H1 (cell line): ENCODE results near the gene NDUFA8. TPM values are rescaled to one million over a fixed set of nuclear protein-coding genes. Genes with fewer than 3 reads are reported as not detected.

ENCODE experiments used
- CTCF ChIA-PET: fragments of 300-600 bp; sonication (Branson Sonifier 250); formaldehyde crosslinking; loops from one replicate; lab custom pipeline; 2021; ENCODE audit not compliant: partially characterized antibody; lab: Charles Lee
- POLR2A ChIA-PET: fragments of 300-600 bp; sonication (Branson Sonifier 250); formaldehyde crosslinking; loops from one replicate; lab custom pipeline; 2021; ENCODE audit warnings: inconsistent platforms; ENCODE audit not compliant: partially characterized antibody; lab: Charles Lee
- DNase-seq, 2 experiments: peaks; one replicate each; pipeline versions ENCODE4 v3.0.0 to v3.0.0-alpha.2; 2010 to 2022; ENCODE audit warnings: low spot score in 2 of 2, low read depth in 1 of 2, mixed read lengths in 1 of 2
- FAIRE-seq: peaks from 2 replicates; lab custom pipeline; 2011; peaks lifted over from hg19 to GRCh38; lab: Jason Lieb, UNC
- H2AFZ ChIP-seq: 2 replicates; pipeline ENCODE4 v1.8.1; 2012; ENCODE audit warnings: low read length, inconsistent platforms
- H2AK5ac ChIP-seq: 2 replicates; pipeline ENCODE4 v1.6.1; 2013; ENCODE audit warnings: low read depth, low read length
- H2BK120ac ChIP-seq: replicated peaks from 2 replicates; pipeline ENCODE3; 2013; ENCODE audit warnings: low read depth, low read length, inconsistent platforms
- H2BK12ac ChIP-seq: 2 replicates; pipeline ENCODE4 v1.6.1; 2013; ENCODE audit warnings: low read depth, low read length
- H2BK15ac ChIP-seq: 2 replicates; pipeline ENCODE4 v1.6.1; 2013; ENCODE audit warnings: low read length
- H2BK20ac ChIP-seq: 2 replicates; pipeline ENCODE4 v1.6.1; 2013; ENCODE audit warnings: low read length
- H2BK5ac ChIP-seq: 2 replicates; pipeline ENCODE4 v1.6.1; 2013; ENCODE audit warnings: low read depth, low read length
- H3K14ac ChIP-seq: 2 replicates; pipeline ENCODE4 v1.6.1; 2013; ENCODE audit warnings: inconsistent platforms; ENCODE audit not compliant: insufficient read length
- H3K18ac ChIP-seq: 2 replicates; pipeline ENCODE4 v1.6.1; 2013; ENCODE audit warnings: low read length; ENCODE audit errors: extremely low read depth
- H3K23ac ChIP-seq: 2 replicates; pipeline ENCODE4 v1.6.1; 2013; ENCODE audit warnings: inconsistent platforms; ENCODE audit not compliant: insufficient read length
- H3K23me2 ChIP-seq: 2 replicates; pipeline ENCODE4 v1.6.1; 2013; ENCODE audit warnings: low read depth, low read length
- H3K27ac ChIP-seq: 2 replicates; pipeline ENCODE4 v1.6.1; 2011; ENCODE audit warnings: low read depth, low read length, inconsistent platforms
- H3K27me3 ChIP-seq, 4 experiments: replicated peaks in 1 of 4; 1 replicate in 1 of 4; 2 replicates in 3 of 4; pipeline versions ENCODE4 v1.6.1 to v1.8.1; 2011 to 2013; ENCODE audit warnings: low read length in 3 of 4, mild to moderate bottlenecking in 3 of 4, inconsistent platforms in 2 of 4, mixed read lengths in 2 of 4, moderate library complexity in 1 of 4; ENCODE audit not compliant: control insufficient read depth in 3 of 4, insufficient read depth in 3 of 4; ENCODE audit errors: extremely low read depth in 1 of 4
- H3K36me3 ChIP-seq, 4 experiments: 2 replicates each; pipeline versions ENCODE4 v1.6.1 to v1.8.1; 2011 to 2013; ENCODE audit warnings: mild to moderate bottlenecking in 4 of 4, low read length in 3 of 4, moderate library complexity in 2 of 4, control low read depth in 1 of 4, inconsistent platforms in 1 of 4; ENCODE audit not compliant: insufficient read depth in 4 of 4, control insufficient read depth in 2 of 4
- H3K4ac ChIP-seq: replicated peaks from 2 replicates; pipeline ENCODE3; 2013; ENCODE audit warnings: low read length, low read depth, mixed read lengths, inconsistent platforms; ENCODE audit not compliant: insufficient read length
- H3K4me1 ChIP-seq, 4 experiments: replicated peaks in 1 of 4; 1 replicate in 1 of 4; 2 replicates in 3 of 4; pipeline versions ENCODE4 v1.6.1 to v1.8.1; 2011 to 2013; ENCODE audit warnings: low read length in 3 of 4, inconsistent platforms in 2 of 4, mixed read lengths in 1 of 4; ENCODE audit not compliant: insufficient read depth in 4 of 4, control insufficient read depth in 3 of 4
- H3K4me2 ChIP-seq, 2 experiments: 2 replicates each; pipeline versions ENCODE4 v1.6.1 to v1.8.1; 2011 to 2013; ENCODE audit warnings: low read depth in 2 of 2, low read length in 2 of 2, control low read depth in 1 of 2, inconsistent platforms in 1 of 2, mild to moderate bottlenecking in 1 of 2; ENCODE audit not compliant: insufficient read depth in 1 of 2
- H3K4me3 ChIP-seq, 4 experiments: fragments of 200-600, 300-600 bp in 1 of 4; sonication (generic), shearing (Covaris generic), sonication (Bioruptor Twin) in 1 of 4; 2 replicates each; pipeline versions ENCODE4 v1.5.1 to v1.8.1; 2011 to 2016; ENCODE audit warnings: low read length in 4 of 4, low read depth in 3 of 4, control low read depth in 2 of 4, inconsistent platforms in 2 of 4, mild to moderate bottlenecking in 2 of 4, mixed read lengths in 1 of 4, moderate library complexity in 1 of 4; ENCODE audit not compliant: insufficient read depth in 2 of 4; ENCODE audit errors: extremely low read depth in 1 of 4
- H3K56ac ChIP-seq: replicated peaks from 2 replicates; pipeline ENCODE3; 2013; ENCODE audit warnings: low read depth, mild to moderate bottlenecking, mixed read lengths, low read length, inconsistent platforms; ENCODE audit not compliant: insufficient read length
- H3K79me1 ChIP-seq: 2 replicates; pipeline ENCODE4 v1.6.1; 2013; ENCODE audit warnings: low read depth, low read length, control low read depth
- H3K79me2 ChIP-seq, 2 experiments: 2 replicates each; pipeline versions ENCODE4 v1.6.1 to v1.8.1; 2012 to 2013; ENCODE audit warnings: low read length in 2 of 2, mild to moderate bottlenecking in 2 of 2, inconsistent platforms in 1 of 2; ENCODE audit not compliant: insufficient read depth in 2 of 2, control insufficient read depth in 1 of 2
- H3K9ac ChIP-seq, 4 experiments: replicated peaks in 1 of 4; 1 replicate in 1 of 4; 2 replicates in 3 of 4; pipeline versions ENCODE4 v1.6.1 to v1.8.1; 2011 to 2013; ENCODE audit warnings: low read depth in 3 of 4, low read length in 3 of 4, control low read depth in 2 of 4, mild to moderate bottlenecking in 2 of 4, moderate library complexity in 2 of 4, inconsistent platforms in 1 of 4; ENCODE audit errors: extremely low read depth in 1 of 4
- H3K9me3 ChIP-seq, 2 experiments: 2 replicates each; pipeline versions ENCODE4 v1.6.1 to v1.8.1; 2012 to 2013; ENCODE audit warnings: mild to moderate bottlenecking in 2 of 2, moderate library complexity in 2 of 2, control low read depth in 1 of 2, inconsistent platforms in 1 of 2, low read depth in 1 of 2, low read length in 1 of 2, mixed read lengths in 1 of 2; ENCODE audit not compliant: insufficient read depth in 2 of 2
- H4K20me1 ChIP-seq, 2 experiments: replicated peaks in 1 of 2; 2 replicates each; pipeline versions ENCODE3 to v1.8.1; 2011 to 2013; ENCODE audit warnings: inconsistent platforms in 2 of 2, low read length in 2 of 2, mild to moderate bottlenecking in 1 of 2; ENCODE audit not compliant: insufficient read depth in 2 of 2, control insufficient read depth in 1 of 2
- H4K5ac ChIP-seq: 2 replicates; pipeline ENCODE4 v1.6.1; 2013; ENCODE audit warnings: low read length, low read depth, mixed read lengths, inconsistent platforms; ENCODE audit not compliant: insufficient read length
- H4K8ac ChIP-seq: 2 replicates; pipeline ENCODE4 v1.8.0; 2013; ENCODE audit warnings: mild to moderate bottlenecking, moderate library complexity, low read length, inconsistent platforms; ENCODE audit not compliant: insufficient read depth; ENCODE audit errors: extremely low read depth
- H4K91ac ChIP-seq: replicated peaks from 2 replicates; pipeline ENCODE3; 2013; ENCODE audit warnings: low read length, mixed read lengths, inconsistent platforms; ENCODE audit not compliant: insufficient read length
- JUN ChIP-seq: IDR thresholded peaks from 2 replicates; pipeline ENCODE4 v1.6.1; 2011; ENCODE audit warnings: low read depth, mild to moderate bottlenecking, improper control_type of control experiment, low read length
- KDM1A ChIP-seq: fragments of 200-600, 300-600 bp; sonication (generic); IDR thresholded peaks from 2 replicates; pipeline ENCODE4 v1.7.1; 2016; ENCODE audit warnings: mild to moderate bottlenecking, low read length, borderline replicate concordance
- MAFK ChIP-seq: IDR thresholded peaks from 2 replicates; pipeline ENCODE4 v1.6.1; 2012; ENCODE audit warnings: low read depth, mild to moderate bottlenecking, improper control_type of control experiment, low read length
- POLR2AphosphoS5 ChIP-seq: IDR thresholded peaks from 2 replicates; pipeline ENCODE4 v1.6.1; 2011; ENCODE audit warnings: low read depth, low read length
- WGBS, 2 experiments: shearing (Covaris generic) in 1 of 2; methylation state at CpG; one replicate each; pipeline versions ENCODE4 v1.1.6 to v1.1.7; 2013 to 2015; ENCODE audit warnings: low lambda C conversion rate in 2 of 2, mixed read lengths in 2 of 2, inconsistent platforms in 1 of 2, low coverage in 1 of 2, missing lambda C conversion rate in 1 of 2; ENCODE audit not compliant: insufficient replicate concordance in 2 of 2, insufficient coverage in 1 of 2, insufficient read length in 1 of 2; ENCODE audit errors: extremely low coverage in 1 of 2, missing lambda C conversion rate in 1 of 2; 5-methylcytosine and 5-hydroxymethylcytosine counted together
- polyA plus RNA-seq, 7 experiments: library from polyadenylated mRNA; depleted of rRNA in 3 of 7; stranded (reverse) in 5 of 7; unstranded in 2 of 7; fragments of >200 nt in 5 of 7; fragments of 200-250 nt in 2 of 7; gene quantifications; 1 replicate in 5 of 7; 2 replicates in 1 of 7; 4 replicates in 1 of 7; pipeline versions ENCODE4 v1.2.1 to v1.2.3, GENCODE V29; 2011 to 2013; ENCODE audit warnings: missing spikeins in 2 of 7, mixed read lengths in 2 of 7
- total RNA-seq: library from RNA; stranded (reverse); fragmentation: NEBNext Ultra II Directional; extraction: Animal tissue kit (Norgen Biotek cat#: 25700); gene quantifications from 2 replicates; pipeline ENCODE4 v1.2.1, GENCODE V29; 2021

NDUFA8 gene
- total and polyA plus RNA-seq, 2 of the 8 experiments (the other 6 are each of a cell fraction or from before 2014, with no cell fraction given), result 61.0 to 73.8 TPM

DNA sequence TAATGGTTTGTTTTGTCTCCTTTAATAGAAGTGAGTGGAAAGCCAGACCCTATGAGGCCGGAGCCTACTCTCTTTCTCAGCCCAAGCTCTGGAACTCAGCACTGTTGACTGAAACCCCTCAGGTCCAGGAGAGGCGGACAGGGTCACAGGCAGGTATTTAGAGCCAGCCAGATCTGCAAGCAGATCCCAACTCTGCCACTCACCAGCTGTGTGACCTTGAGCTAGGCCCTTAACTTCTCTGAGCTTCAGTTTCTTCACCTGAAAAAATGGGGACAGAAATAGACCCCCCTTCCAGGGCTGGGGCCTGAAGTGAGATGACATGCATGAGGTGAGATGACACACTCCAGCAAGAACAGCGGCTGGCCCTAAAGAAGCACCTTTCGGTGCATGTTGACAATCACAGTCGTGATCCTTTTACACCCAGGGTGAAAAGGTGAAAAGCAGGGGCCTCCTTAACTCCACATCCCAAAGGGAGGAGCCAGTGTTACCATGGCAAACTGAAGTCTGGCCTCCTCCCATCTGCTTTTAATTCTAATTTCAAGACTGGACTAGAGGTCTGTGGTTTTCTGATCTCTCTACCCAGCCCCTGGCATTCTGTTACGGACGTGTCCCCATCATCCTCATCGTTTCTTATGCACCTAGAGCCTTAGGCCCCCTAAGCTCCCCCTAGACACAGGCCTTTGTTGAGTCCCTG, 27.3 kb upstream of the NDUFA8 start:
- H2BK20ac ChIP-seq, result no peak overlapping the region
- no peaks in the 10 kb centered on the region for H3K36me3 ChIP-seq
- FAIRE-seq (no peak), DNase-seq (no peak)
- H4K8ac ChIP-seq, result no peak overlapping the region
- H3K4ac ChIP-seq, result no peak overlapping the region
- TF ChIP-seq KDM1A, result no peak
- no peak for TF ChIP-seq JUN
- TF ChIP-seq POLR2AphosphoS5, result no peak
- TF ChIP-seq MAFK, result no peak
- H3K79me2 ChIP-seq, result no peaks in the 10 kb centered on the region
- no peak overlapping the region for H4K91ac ChIP-seq
- H3K9me3 ChIP-seq, result no peaks in the 10 kb centered on the region
- no peaks in the 10 kb centered on the region for H3K79me1 ChIP-seq
- H2AK5ac ChIP-seq, result no peak overlapping the region
- H2BK15ac ChIP-seq, result no peak overlapping the region
- no peaks in the 10 kb centered on the region for H3K23me2 ChIP-seq
- no peak overlapping the region for H3K4me2 ChIP-seq
- ChIA-PET CTCF (interaction anchor here (0.6 to 2.7 kb wide), 21 partner anchors 11 to 163 kb away, joined by 3 to 12 read pairs (median 4); no protein-coding TSS in a partner anchor), POLR2A (interaction anchor here (1.0 kb wide), 1 partner anchor 9 kb away, joined by 3 read pairs; no protein-coding TSS in a partner anchor)
- no peak overlapping the region for H2AFZ ChIP-seq
- no peak overlapping the region for H2BK120ac ChIP-seq
- H4K20me1 ChIP-seq, result no peaks in the 10 kb centered on the region
- H3K9ac ChIP-seq, result no peak overlapping the region
- H3K14ac ChIP-seq, result no peak overlapping the region
- no peaks in the 10 kb centered on the region; a peak in 1 of 7 replicates for H3K27me3 ChIP-seq
- 96% methylated on average over 8 of the region's 8 CpGs; no CpG with 5 or more reads in 1 of the 2 experiments for WGBS, 2 experiments
- H3K4me3 ChIP-seq, result no peak overlapping the region
- H4K5ac ChIP-seq, result no peak overlapping the region
- no peaks in the 10 kb centered on the region; a peak in 1 of 7 replicates for H3K4me1 ChIP-seq
- no peak overlapping the region for H3K23ac ChIP-seq
- no peak overlapping the region for H2BK12ac ChIP-seq
- no peak overlapping the region for H3K18ac ChIP-seq
- no peak overlapping the region for H2BK5ac ChIP-seq
- H3K56ac ChIP-seq, result no peak overlapping the region
- H3K27ac ChIP-seq, result no peak overlapping the region
